Measurements from ENCODE around the gene KRT80. TPM values are rescaled to one million over a fixed set of nuclear protein-coding genes. Genes with fewer than 3 reads are reported as not detected.
A peak's percentile ranks its signal among the peaks of the same experiment; 100 is the strongest.

Gene KRT80
- polyA plus RNA-seq, 3 donors, result 0.18 to 0.52 (median 0.37) TPM

DNA sequence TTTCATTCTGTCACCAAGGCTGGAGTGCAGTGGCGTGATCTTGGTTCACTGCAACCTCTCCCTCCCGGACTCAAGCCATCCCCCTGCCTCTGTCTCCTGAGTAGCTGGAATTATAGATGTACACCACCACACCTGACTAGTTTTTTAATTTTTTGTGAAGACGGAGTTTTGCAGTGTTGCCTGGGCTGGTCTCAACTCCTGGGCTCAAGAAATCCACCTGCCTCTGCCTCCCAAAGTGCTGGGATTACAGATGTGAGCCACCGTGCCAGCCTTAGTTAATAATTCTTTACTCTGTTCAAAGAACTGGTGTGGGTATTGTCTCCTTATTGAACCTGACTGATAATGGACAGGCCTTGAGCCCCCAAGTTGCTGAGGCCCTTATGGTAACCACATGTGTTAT, 30.9 kb upstream of the KRT80 start:
- peaks cover 15 to 24% (median 23%) of the 10 kb centered on the region in 3 donors for H3K27me3 Mint-ChIP-seq (ENCODE audit: low read depth in 3 of 3)
- no peak overlapping the region for H3K4me3 Mint-ChIP-seq
- H3K9me3 ChIP-seq (replicated peaks in 1 of 2; ENCODE audit: control insufficient read depth in 1 of 2, insufficient read depth in 1 of 2, low read length in 2 of 2), result no peaks in the 10 kb centered on the region
- no peak overlapping the region for H3K9ac ChIP-seq (ENCODE audit: insufficient read depth, low read length, poor library complexity, severe bottlenecking)
- peaks cover 0 to 5% of the 10 kb centered on the region in 2 donors for H3K27me3 ChIP-seq (ENCODE audit: control insufficient read depth in 2 of 2, insufficient read depth in 2 of 2, low read length in 2 of 2)
- 100% methylated on average over 1 of the region's 4 CpGs for WGBS (ENCODE audit: insufficient coverage)
- H3K4me1 Mint-ChIP-seq, result peaks cover 42% of the 10 kb centered on the region
- H3K36me3 Mint-ChIP-seq, result peaks cover 0 to 5% of the 10 kb centered on the region in 2 donors
- no peak for DNase-seq
- TF ChIP-seq, protein P1, sequence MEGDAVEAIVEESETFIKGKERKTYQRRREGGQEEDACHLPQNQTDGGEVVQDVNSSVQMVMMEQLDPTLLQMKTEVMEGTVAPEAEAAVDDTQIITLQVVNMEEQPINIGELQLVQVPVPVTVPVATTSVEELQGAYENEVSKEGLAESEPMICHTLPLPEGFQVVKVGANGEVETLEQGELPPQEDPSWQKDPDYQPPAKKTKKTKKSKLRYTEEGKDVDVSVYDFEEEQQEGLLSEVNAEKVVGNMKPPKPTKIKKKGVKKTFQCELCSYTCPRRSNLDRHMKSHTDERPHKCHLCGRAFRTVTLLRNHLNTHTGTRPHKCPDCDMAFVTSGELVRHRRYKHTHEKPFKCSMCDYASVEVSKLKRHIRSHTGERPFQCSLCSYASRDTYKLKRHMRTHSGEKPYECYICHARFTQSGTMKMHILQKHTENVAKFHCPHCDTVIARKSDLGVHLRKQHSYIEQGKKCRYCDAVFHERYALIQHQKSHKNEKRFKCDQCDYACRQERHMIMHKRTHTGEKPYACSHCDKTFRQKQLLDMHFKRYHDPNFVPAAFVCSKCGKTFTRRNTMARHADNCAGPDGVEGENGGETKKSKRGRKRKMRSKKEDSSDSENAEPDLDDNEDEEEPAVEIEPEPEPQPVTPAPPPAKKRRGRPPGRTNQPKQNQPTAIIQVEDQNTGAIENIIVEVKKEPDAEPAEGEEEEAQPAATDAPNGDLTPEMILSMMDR (IDR thresholded peaks at IDR 0.05), result no peak
- intact Hi-C loops (cut with micrococcal nuclease), result loop anchor here in 1 of 2 donors (5.0 kb wide), 2 partner anchors 55 to 105 kb away; no protein-coding TSS in a partner anchor
- H3K4me1 ChIP-seq (ENCODE audit: control insufficient read depth in 1 of 2, insufficient read depth in 2 of 2, low read length in 2 of 2), result peaks cover 36 to 48% of the 10 kb centered on the region in 2 donors
- H3K27ac Mint-ChIP-seq, result no peak overlapping the region
- no peaks in the 10 kb centered on the region for H4K20me1 ChIP-seq (ENCODE audit: insufficient read depth, low read length)
- H3K36me3 ChIP-seq (replicated peaks in 1 of 2; ENCODE audit: control insufficient read depth in 1 of 2, insufficient read depth in 2 of 2, low read length in 2 of 2), result no peaks in the 10 kb centered on the region
- H3K79me2 ChIP-seq (ENCODE audit: insufficient read depth, low read length), result no peaks in the 10 kb centered on the region
- H3K4me2 ChIP-seq (replicated peaks; ENCODE audit: extremely low read depth, low read length, poor library complexity, severe bottlenecking), result no peak overlapping the region
- H3K9me3 Mint-ChIP-seq, result peaks cover 0 to 6% (median 2%) of the 10 kb centered on the region in 7 donors
- no peak overlapping the region for H3K4me3 ChIP-seq (replicated peaks in 1 of 3; ENCODE audit: low read depth in 2 of 3, low read length in 3 of 3)
- H2AFZ ChIP-seq (ENCODE audit: insufficient read depth, low read depth, low read length, poor library complexity, severe bottlenecking), result no peak overlapping the region
- H3K27ac ChIP-seq (ENCODE audit: low read depth in 1 of 2, low read length in 2 of 2), result no peak overlapping the region

DNA sequence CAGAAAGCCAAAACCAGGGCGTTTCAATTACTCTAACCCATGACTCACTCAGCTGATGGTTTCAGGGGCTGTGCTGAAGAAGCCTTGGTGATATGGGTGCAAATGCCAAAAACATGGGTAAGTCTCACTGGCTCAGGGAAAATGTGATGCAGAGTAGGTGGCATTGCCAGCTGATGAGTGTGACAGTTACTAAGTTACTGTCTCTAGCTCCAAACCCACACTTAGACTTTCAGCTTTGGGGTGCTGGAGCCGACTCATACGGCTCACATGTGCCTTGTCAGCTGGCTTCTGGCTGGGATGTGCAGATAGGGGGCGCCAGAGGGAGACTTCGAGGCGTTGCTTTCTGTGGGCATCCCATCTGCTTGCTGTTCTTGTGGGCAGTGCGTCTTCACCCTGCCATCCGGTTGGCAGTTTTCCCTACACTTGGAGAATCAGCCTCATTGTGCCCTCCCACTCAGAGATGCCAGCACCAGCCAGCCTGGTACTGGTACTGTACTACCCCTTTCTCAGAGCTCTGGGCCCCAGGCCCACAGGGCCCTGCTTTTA, 30.2 kb upstream of the KRT80 start:
- peak overlapping the region in 1 of 7 donors; percentile 22 for H3K27ac Mint-ChIP-seq
- peak; percentile 59 to 77 (median 66) for DNase-seq
- 15% methylated on average over 6 of the region's 8 CpGs for WGBS (ENCODE audit: insufficient coverage)

More for the DNA sequence above, 30.2 kb upstream of the KRT80 start:
- no peaks in the 10 kb centered on the region for H3K79me2 ChIP-seq (ENCODE audit: insufficient read depth, low read length)
- intact Hi-C loops (cut with micrococcal nuclease), result loop anchor here in 1 of 2 donors (5.0 kb wide), 2 partner anchors 55 to 105 kb away; no protein-coding TSS in a partner anchor
- no peaks in the 10 kb centered on the region for H3K36me3 ChIP-seq (replicated peaks in 1 of 2; ENCODE audit: control insufficient read depth in 1 of 2, insufficient read depth in 2 of 2, low read length in 2 of 2)
- peaks cover 0 to 5% of the 10 kb centered on the region in 2 donors for H3K27me3 ChIP-seq (ENCODE audit: control insufficient read depth in 2 of 2, insufficient read depth in 2 of 2, low read length in 2 of 2)
- Mint-ChIP-seq H3K36me3 (peaks cover 0 to 5% of the 10 kb centered on the region in 2 donors), H3K27me3 (ENCODE audit: low read depth in 3 of 3) (peaks cover 15 to 24% (median 23%) of the 10 kb centered on the region in 3 donors), H3K4me1 (peaks cover 39% of the 10 kb centered on the region), H3K4me3 (peak overlapping the region in 1 of 2 donors; percentile 22), H3K9me3 (peaks cover 0 to 4% (median 0%) of the 10 kb centered on the region in 7 donors)
- no peak overlapping the region for H2AFZ ChIP-seq (ENCODE audit: insufficient read depth, low read depth, low read length, poor library complexity, severe bottlenecking)
- H3K4me2 ChIP-seq (replicated peaks; ENCODE audit: extremely low read depth, low read length, poor library complexity, severe bottlenecking), result no peak overlapping the region
- no peaks in the 10 kb centered on the region for H4K20me1 ChIP-seq (ENCODE audit: insufficient read depth, low read length)
- peaks cover 30 to 41% of the 10 kb centered on the region in 2 donors for H3K4me1 ChIP-seq (ENCODE audit: control insufficient read depth in 1 of 2, insufficient read depth in 2 of 2, low read length in 2 of 2)
- TF ChIP-seq, protein P1 (IDR thresholded peaks at IDR 0.05), result peak; percentile 74
- no peak overlapping the region for H3K9ac ChIP-seq (ENCODE audit: insufficient read depth, low read length, poor library complexity, severe bottlenecking)
- H3K4me3 ChIP-seq (replicated peaks in 1 of 3; ENCODE audit: low read depth in 2 of 3, low read length in 3 of 3), result no peak overlapping the region
- H3K27ac ChIP-seq (ENCODE audit: low read depth in 1 of 2, low read length in 2 of 2), result no peak overlapping the region
- no peaks in the 10 kb centered on the region for H3K9me3 ChIP-seq (replicated peaks in 1 of 2; ENCODE audit: control insufficient read depth in 1 of 2, insufficient read depth in 1 of 2, low read length in 2 of 2)
